Measurements from ENCODE around the gene ERGIC3.
"Not testable (repeated sequence)": the region's sequence is repeated elsewhere in the genome, so short reads cannot be mapped to it uniquely, and the experiment has no call there.

The ERGIC3 gene

DNA sequence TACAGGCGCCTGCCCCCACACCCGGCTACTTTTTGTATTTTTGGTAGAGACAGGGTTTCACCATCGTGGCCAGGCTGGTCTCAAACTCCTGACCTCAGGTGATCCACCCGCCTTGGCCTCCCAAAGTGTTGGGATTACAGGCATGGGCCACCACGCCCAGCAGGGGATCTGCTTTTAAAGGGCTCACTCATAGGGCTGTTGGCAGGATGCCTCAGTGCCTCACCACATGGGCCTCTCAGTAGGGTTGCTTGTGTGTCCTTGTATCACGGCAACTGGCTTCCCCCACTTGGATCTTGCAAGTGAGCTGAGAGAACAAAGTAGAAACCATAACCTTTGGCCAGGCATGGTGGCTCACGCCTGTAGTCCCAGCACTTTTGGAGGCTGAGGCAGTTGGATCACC, 3.1 kb downstream of the ERGIC3 start:
- H3K4me3 ChIP-seq (ENCODE audit: low read length in 2 of 2); H3K9me3 ChIP-seq (ENCODE audit: control insufficient read depth in 2 of 2, low read length in 2 of 2); H3K27me3 ChIP-seq (ENCODE audit: control insufficient read depth in 2 of 2, insufficient read depth in 2 of 2, low read length in 2 of 2); H3K9ac ChIP-seq (ENCODE audit: low read depth in 1 of 2, low read length in 2 of 2); H3K27ac ChIP-seq (ENCODE audit: low read depth in 2 of 2, low read length in 2 of 2): not testable (repeated sequence)
- Histone ChIP-seq H3K36me3 (ENCODE audit: control insufficient read depth in 2 of 2, insufficient read depth in 2 of 2, low read length in 2 of 2) (peaks cover 26 to 40% of the 10 kb centered on the region in 2 donors), H3K4me1 (ENCODE audit: control insufficient read depth in 2 of 2, insufficient read depth in 2 of 2, low read length in 2 of 2) (peaks cover 0 to 10% of the 10 kb centered on the region in 2 donors)

DNA sequence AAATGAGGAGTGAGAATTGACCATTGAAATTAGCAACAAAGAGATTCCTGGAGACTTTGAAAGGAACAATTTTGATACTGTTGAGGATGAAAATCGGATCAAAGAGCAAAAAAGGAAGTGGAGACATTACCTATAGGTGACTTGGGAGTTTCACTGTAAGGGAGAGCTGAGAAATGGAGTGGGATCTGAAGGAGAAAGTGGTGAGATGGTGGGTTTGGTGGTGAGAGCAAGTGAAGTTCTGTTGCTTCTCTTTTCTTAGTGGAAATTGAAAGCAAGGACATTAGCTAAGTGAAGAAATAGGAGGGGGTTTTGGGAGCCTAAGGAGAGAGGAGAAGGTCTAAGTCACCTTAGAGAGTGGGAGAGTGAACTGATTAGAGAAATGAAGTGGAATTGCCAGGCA, 4.2 kb downstream of the ERGIC3 start:
- H3K27me3 ChIP-seq (ENCODE audit: control insufficient read depth in 2 of 2, insufficient read depth in 2 of 2, low read length in 2 of 2) = no peaks in the 10 kb centered on the region
- no peak overlapping the region for H3K27ac ChIP-seq (ENCODE audit: low read depth in 2 of 2, low read length in 2 of 2)
- H3K4me3 ChIP-seq (ENCODE audit: low read length in 2 of 2) = no peak overlapping the region
- H3K4me1 ChIP-seq (ENCODE audit: control insufficient read depth in 2 of 2, insufficient read depth in 2 of 2, low read length in 2 of 2) = peaks cover 0 to 9% of the 10 kb centered on the region in 2 donors
- no peaks in the 10 kb centered on the region for H3K9me3 ChIP-seq (ENCODE audit: control insufficient read depth in 2 of 2, low read length in 2 of 2)
- H3K36me3 ChIP-seq (ENCODE audit: control insufficient read depth in 2 of 2, insufficient read depth in 2 of 2, low read length in 2 of 2) = peaks cover 33 to 47% of the 10 kb centered on the region in 2 donors
- H3K9ac ChIP-seq (ENCODE audit: low read depth in 1 of 2, low read length in 2 of 2) = no peak overlapping the region

DNA sequence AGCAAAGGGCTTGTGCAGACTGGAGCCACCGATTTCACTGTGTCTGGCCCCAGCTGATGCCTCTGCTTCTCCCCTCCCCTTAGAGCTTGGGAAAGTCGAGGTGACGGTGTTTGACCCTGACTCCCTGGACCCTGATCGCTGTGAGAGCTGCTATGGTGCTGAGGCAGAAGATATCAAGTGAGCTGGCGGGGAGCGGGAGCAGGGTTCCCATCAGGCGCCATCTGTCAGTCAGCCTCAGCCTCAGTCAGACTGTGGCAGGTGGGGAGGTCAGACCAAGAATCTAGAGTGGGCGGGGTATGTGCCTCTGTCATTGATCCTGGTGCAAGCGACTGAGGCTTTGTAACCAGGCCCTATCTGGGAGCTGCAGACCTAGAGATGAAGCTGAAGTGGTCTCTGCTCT, 5.5 kb downstream of the ERGIC3 start:
- Histone ChIP-seq H3K9ac (ENCODE audit: low read depth in 1 of 2, low read length in 2 of 2) (no peak overlapping the region), H3K4me3 (ENCODE audit: low read length in 2 of 2) (no peak overlapping the region), H3K36me3 (ENCODE audit: control insufficient read depth in 2 of 2, insufficient read depth in 2 of 2, low read length in 2 of 2) (peaks cover 43 to 59% of the 10 kb centered on the region in 2 donors)

GRCh38 chr20:35551503-35551902, 9.6 kb downstream of the ERGIC3 start:
- Histone ChIP-seq H3K4me3 (ENCODE audit: low read length in 2 of 2) (no peak overlapping the region), H3K36me3 (ENCODE audit: control insufficient read depth in 2 of 2, insufficient read depth in 2 of 2, low read length in 2 of 2) (peaks cover 56 to 70% of the 10 kb centered on the region in 2 donors), H3K9me3 (ENCODE audit: control insufficient read depth in 2 of 2, low read length in 2 of 2) (no peaks in the 10 kb centered on the region), H3K27me3 (ENCODE audit: control insufficient read depth in 2 of 2, insufficient read depth in 2 of 2, low read length in 2 of 2) (no peaks in the 10 kb centered on the region), H3K27ac (ENCODE audit: low read depth in 2 of 2, low read length in 2 of 2) (no peak overlapping the region), H3K9ac (ENCODE audit: low read depth in 1 of 2, low read length in 2 of 2) (no peak overlapping the region), H3K4me1 (ENCODE audit: control insufficient read depth in 2 of 2, insufficient read depth in 2 of 2, low read length in 2 of 2) (no peaks in the 10 kb centered on the region)

More for the DNA sequence above, 5.5 kb downstream of the ERGIC3 start:
- H3K4me1 ChIP-seq (ENCODE audit: control insufficient read depth in 2 of 2, insufficient read depth in 2 of 2, low read length in 2 of 2) = peaks cover 0 to 3% of the 10 kb centered on the region in 2 donors
- H3K27me3 ChIP-seq (ENCODE audit: control insufficient read depth in 2 of 2, insufficient read depth in 2 of 2, low read length in 2 of 2) = no peaks in the 10 kb centered on the region
- H3K9me3 ChIP-seq (ENCODE audit: control insufficient read depth in 2 of 2, low read length in 2 of 2) = no peaks in the 10 kb centered on the region
- H3K27ac ChIP-seq (ENCODE audit: low read depth in 2 of 2, low read length in 2 of 2) = no peak overlapping the region

- H3K9me3 ChIP-seq (ENCODE audit: control insufficient read depth in 2 of 2, low read length in 2 of 2) = no peaks in the 10 kb centered on the region
- no peak overlapping the region for H3K27ac ChIP-seq (ENCODE audit: low read depth in 2 of 2, low read length in 2 of 2)
- H3K9ac ChIP-seq (ENCODE audit: low read depth in 1 of 2, low read length in 2 of 2) = no peak overlapping the region
- H3K4me3 ChIP-seq (ENCODE audit: low read length in 2 of 2) = no peak overlapping the region
- no peaks in the 10 kb centered on the region for H3K27me3 ChIP-seq (ENCODE audit: control insufficient read depth in 2 of 2, insufficient read depth in 2 of 2, low read length in 2 of 2)
- no peaks in the 10 kb centered on the region for H3K4me1 ChIP-seq (ENCODE audit: control insufficient read depth in 2 of 2, insufficient read depth in 2 of 2, low read length in 2 of 2)
- H3K36me3 ChIP-seq (ENCODE audit: control insufficient read depth in 2 of 2, insufficient read depth in 2 of 2, low read length in 2 of 2) = peaks cover 53 to 77% of the 10 kb centered on the region in 2 donors
These were observed 11.0 kb downstream of the ERGIC3 start for GRCh38 chr20:35552914-35553313.

DNA sequence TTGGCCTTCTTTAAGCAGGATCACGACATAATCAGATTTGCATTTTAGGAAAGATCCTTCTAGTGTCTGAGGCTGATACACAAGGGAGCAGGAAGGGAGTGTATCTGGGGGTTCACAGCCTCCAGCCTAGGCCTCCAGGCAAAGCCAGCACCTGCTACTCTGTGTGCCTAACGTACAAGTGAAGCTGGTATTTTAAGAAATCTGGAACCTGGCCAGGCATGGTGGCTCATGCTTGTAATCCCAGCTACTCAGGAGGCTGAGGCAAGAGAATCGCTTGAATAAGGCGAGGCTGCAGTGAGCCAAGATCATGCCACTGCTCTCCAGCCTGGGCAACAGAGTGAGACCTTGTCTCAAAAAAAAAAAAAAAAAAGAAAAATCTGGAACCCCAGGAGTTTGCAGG, 13.6 kb downstream of the ERGIC3 start:
- peaks cover 39 to 60% of the 10 kb centered on the region in 2 donors for H3K36me3 ChIP-seq (ENCODE audit: control insufficient read depth in 2 of 2, insufficient read depth in 2 of 2, low read length in 2 of 2)
- not testable (repeated sequence) for H3K9me3 ChIP-seq (ENCODE audit: control insufficient read depth in 2 of 2, low read length in 2 of 2); H3K4me3 ChIP-seq (ENCODE audit: low read length in 2 of 2); H3K9ac ChIP-seq (ENCODE audit: low read depth in 1 of 2, low read length in 2 of 2); H3K4me1 ChIP-seq (ENCODE audit: control insufficient read depth in 2 of 2, insufficient read depth in 2 of 2, low read length in 2 of 2); H3K27me3 ChIP-seq (ENCODE audit: control insufficient read depth in 2 of 2, insufficient read depth in 2 of 2, low read length in 2 of 2); H3K27ac ChIP-seq (ENCODE audit: low read depth in 2 of 2, low read length in 2 of 2)

GRCh38 chr20:35555951-35556645, 14.2 kb downstream of the ERGIC3 start:
- Histone ChIP-seq H3K4me3 (ENCODE audit: low read length in 2 of 2) (no peak overlapping the region), H3K9ac (ENCODE audit: low read depth in 1 of 2, low read length in 2 of 2) (no peak overlapping the region), H3K4me1 (ENCODE audit: control insufficient read depth in 2 of 2, insufficient read depth in 2 of 2, low read length in 2 of 2) (peaks cover 3 to 7% of the 10 kb centered on the region in 2 donors), H3K9me3 (ENCODE audit: control insufficient read depth in 2 of 2, low read length in 2 of 2) (no peaks in the 10 kb centered on the region), H3K27me3 (ENCODE audit: control insufficient read depth in 2 of 2, insufficient read depth in 2 of 2, low read length in 2 of 2) (no peaks in the 10 kb centered on the region), H3K27ac (ENCODE audit: low read depth in 2 of 2, low read length in 2 of 2) (no peak overlapping the region), H3K36me3 (ENCODE audit: control insufficient read depth in 2 of 2, insufficient read depth in 2 of 2, low read length in 2 of 2) (peaks cover 35 to 56% of the 10 kb centered on the region in 2 donors)

GRCh38 chr20:35556871-35557270, 15.0 kb downstream of the ERGIC3 start:
- H3K9me3 ChIP-seq (ENCODE audit: control insufficient read depth in 2 of 2, low read length in 2 of 2) = no peaks in the 10 kb centered on the region
- H3K36me3 ChIP-seq (ENCODE audit: control insufficient read depth in 2 of 2, insufficient read depth in 2 of 2, low read length in 2 of 2) = peaks cover 28 to 48% of the 10 kb centered on the region in 2 donors

DNA sequence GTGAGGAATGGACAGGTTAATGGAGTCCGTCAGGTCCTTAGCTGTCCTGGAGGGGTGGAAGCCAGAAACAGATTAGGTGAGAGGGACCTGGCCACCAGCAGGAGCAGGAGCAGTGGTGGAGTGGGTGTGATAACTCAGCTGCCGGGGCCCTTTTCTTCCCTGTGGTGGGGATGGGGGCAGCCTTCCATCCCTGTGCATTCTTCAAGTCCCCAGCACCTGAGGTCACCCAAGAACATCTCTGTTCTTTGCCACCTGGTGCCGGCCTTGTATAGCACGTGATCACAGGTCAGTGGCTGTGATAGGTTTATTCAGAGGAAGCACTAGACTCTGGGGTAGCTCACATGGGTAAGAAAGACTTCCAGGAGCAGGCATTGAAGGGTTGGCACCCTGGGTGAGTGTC, 16.6 kb downstream of the ERGIC3 start:
- Histone ChIP-seq H3K9ac (ENCODE audit: low read depth in 1 of 2, low read length in 2 of 2) (no peak overlapping the region), H3K27me3 (ENCODE audit: control insufficient read depth in 2 of 2, insufficient read depth in 2 of 2, low read length in 2 of 2) (no peaks in the 10 kb centered on the region), H3K4me1 (ENCODE audit: control insufficient read depth in 2 of 2, insufficient read depth in 2 of 2, low read length in 2 of 2) (peaks cover 3 to 7% of the 10 kb centered on the region in 2 donors), H3K9me3 (ENCODE audit: control insufficient read depth in 2 of 2, low read length in 2 of 2) (no peaks in the 10 kb centered on the region), H3K36me3 (ENCODE audit: control insufficient read depth in 2 of 2, insufficient read depth in 2 of 2, low read length in 2 of 2) (peaks cover 17 to 35% of the 10 kb centered on the region in 2 donors), H3K4me3 (ENCODE audit: low read length in 2 of 2) (no peak overlapping the region), H3K27ac (ENCODE audit: low read depth in 2 of 2, low read length in 2 of 2) (no peak overlapping the region)

More at GRCh38 chr20:35556871-35557270, 15.0 kb downstream of the ERGIC3 start:
- no peak overlapping the region for H3K9ac ChIP-seq (ENCODE audit: low read depth in 1 of 2, low read length in 2 of 2)
- no peaks in the 10 kb centered on the region for H3K27me3 ChIP-seq (ENCODE audit: control insufficient read depth in 2 of 2, insufficient read depth in 2 of 2, low read length in 2 of 2)
- no peak overlapping the region for H3K4me3 ChIP-seq (ENCODE audit: low read length in 2 of 2)
- peaks cover 3 to 7% of the 10 kb centered on the region in 2 donors for H3K4me1 ChIP-seq (ENCODE audit: control insufficient read depth in 2 of 2, insufficient read depth in 2 of 2, low read length in 2 of 2)
- H3K27ac ChIP-seq (ENCODE audit: low read depth in 2 of 2, low read length in 2 of 2) = no peak overlapping the region

DNA sequence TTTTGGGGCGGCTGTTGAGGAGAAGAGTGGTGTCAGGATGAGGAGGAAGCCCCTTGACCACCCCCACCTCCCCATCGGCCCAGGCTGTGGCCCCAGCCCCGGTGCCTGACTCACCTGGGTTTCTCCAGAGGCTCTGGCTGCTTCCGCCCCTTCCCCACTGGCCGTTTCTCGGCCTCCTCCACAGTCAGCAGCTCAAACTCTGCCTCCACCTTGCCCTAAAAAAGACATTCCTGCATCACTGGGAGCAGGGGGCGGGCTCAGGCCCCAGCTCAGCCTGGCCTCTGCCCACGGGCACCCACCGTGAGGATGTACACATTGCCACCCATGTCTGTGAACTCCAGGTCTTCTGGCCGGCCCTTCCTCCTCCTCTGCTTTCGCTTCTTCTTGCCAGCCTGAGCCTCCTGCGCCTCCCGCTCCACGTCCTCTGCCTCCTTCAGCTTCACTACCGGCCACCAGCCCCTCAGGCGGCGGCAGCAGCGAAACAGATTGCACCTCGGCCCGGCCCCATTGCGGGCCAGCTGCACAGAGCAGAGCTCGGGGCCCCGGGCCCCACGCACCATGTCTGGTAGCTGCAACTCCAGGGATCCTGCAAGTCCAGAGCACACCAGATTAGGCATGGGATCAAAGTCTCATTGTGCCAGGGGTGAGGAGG, 17.3 kb downstream of the ERGIC3 start:
- no peaks in the 10 kb centered on the region for H3K27me3 ChIP-seq (ENCODE audit: control insufficient read depth in 2 of 2, insufficient read depth in 2 of 2, low read length in 2 of 2)
- H3K9ac ChIP-seq (ENCODE audit: low read depth in 1 of 2, low read length in 2 of 2) = no peak overlapping the region
- H3K36me3 ChIP-seq (ENCODE audit: control insufficient read depth in 2 of 2, insufficient read depth in 2 of 2, low read length in 2 of 2) = peaks cover 13 to 32% of the 10 kb centered on the region in 2 donors
- peaks cover 3 to 7% of the 10 kb centered on the region in 2 donors for H3K4me1 ChIP-seq (ENCODE audit: control insufficient read depth in 2 of 2, insufficient read depth in 2 of 2, low read length in 2 of 2)
- H3K27ac ChIP-seq (ENCODE audit: low read depth in 2 of 2, low read length in 2 of 2) = no peak overlapping the region
- H3K4me3 ChIP-seq (ENCODE audit: low read length in 2 of 2) = no peak overlapping the region
- no peaks in the 10 kb centered on the region for H3K9me3 ChIP-seq (ENCODE audit: control insufficient read depth in 2 of 2, low read length in 2 of 2)

Data from mucosa of rectum (tissue), 2 donors.